Activated CD8-positive, alpha-beta memory T cell treated with anti-CD3 and anti-CD28 coated beads, Interleukin-2, amount 50 U/mL, for 4 hours (primary cell): ENCODE measurements around the gene FXYD5.
"Not testable (repeated sequence)": the region's sequence is repeated elsewhere in the genome, so short reads cannot be mapped to it uniquely, and the experiment has no call there.

Experiments used
- DNase-seq: peaks from one replicate; pipeline ENCODE4 v3.0.0-alpha.2; 2020

Gene FXYD5

DNA sequence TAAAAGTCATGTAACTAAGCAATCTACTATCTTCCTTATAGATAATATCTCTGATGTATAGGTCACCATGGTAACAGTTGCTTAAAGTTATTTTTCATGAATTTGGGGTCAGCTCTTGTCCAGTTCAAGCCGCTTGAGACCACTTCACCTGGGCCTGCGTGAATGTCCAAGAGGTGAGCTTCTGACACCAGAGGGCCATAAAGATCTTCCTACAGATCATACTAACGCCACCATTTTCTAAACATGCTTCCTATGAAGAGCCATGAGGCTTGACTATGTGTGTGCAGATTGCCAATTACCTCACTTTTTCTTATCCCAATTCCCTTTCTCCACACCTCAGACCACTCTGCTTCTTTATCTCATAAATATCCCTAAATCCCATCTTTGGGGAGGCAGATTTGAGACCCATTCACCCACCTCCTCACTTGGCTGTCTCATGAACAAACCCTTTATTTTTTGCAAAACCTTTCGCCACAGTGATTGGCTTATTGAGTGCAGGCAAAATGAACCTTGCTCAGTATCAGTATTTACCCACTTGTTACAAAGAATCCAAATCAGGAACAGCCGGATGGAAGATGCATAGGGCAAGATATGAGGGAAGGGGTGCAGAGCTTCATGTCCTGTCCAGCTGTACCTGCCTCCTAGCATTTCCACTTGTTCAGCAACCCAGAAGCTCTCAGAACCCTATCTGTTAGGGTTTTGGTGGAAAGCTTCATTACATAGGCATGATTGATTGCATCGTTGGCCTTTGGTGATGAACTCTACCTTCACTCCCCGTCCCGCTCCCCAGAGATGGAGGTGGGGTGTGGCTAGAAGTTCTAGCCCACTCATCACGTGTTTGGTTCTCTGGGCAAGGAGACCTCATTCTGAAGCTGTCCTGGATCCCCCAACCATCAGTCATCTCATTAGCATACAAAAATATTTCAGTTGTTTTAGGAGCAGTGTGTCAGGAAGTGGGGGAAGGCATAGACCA, 39.8 kb downstream of the FXYD5 start:
- DNase-seq, result no peak

DNA sequence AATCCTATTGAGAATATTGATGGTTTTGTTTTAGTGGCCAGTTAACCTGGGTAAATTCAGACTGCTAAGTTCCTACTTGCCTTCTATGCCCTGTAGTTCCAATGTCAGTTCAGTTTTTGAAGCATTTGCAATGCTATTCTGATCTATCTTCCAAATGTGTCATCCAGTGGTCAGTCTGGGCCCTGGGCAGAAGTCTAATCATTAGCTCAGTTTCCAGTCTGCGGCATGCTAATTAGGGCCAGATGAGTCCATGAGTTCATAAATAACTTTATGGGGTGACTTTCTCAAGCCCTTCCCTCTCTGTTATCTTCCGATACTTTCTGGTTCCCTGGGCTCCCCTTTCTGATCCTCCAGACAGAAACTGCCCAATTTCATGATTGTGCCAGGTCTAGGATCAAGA, 41.3 kb downstream of the FXYD5 start:
- DNase-seq, result no peak

- not testable (repeated sequence) for DNase-seq
These were observed 42.3 kb downstream of the FXYD5 start for GRCh38 chr19:35196861-35197260.

DNA sequence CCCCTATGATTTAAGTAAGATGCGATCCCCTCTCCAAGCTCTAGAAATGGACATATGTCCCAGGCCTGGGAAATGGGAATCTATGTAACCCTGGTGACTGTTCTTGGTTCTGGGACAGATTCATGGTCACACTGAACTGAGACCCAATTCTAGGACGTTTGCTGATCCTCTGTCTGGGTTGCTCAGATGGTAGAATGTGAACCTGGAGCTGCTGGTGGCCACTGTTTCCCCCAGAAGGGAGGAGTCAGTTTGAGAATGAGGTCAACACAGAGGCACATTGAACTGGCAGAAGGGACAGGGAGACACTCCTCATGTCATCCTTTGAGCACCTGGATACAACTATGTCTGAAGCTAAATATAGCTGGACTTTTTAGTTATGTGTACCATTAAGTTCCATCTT, 44.9 kb downstream of the FXYD5 start:
- DNase-seq, result no peak

DNA sequence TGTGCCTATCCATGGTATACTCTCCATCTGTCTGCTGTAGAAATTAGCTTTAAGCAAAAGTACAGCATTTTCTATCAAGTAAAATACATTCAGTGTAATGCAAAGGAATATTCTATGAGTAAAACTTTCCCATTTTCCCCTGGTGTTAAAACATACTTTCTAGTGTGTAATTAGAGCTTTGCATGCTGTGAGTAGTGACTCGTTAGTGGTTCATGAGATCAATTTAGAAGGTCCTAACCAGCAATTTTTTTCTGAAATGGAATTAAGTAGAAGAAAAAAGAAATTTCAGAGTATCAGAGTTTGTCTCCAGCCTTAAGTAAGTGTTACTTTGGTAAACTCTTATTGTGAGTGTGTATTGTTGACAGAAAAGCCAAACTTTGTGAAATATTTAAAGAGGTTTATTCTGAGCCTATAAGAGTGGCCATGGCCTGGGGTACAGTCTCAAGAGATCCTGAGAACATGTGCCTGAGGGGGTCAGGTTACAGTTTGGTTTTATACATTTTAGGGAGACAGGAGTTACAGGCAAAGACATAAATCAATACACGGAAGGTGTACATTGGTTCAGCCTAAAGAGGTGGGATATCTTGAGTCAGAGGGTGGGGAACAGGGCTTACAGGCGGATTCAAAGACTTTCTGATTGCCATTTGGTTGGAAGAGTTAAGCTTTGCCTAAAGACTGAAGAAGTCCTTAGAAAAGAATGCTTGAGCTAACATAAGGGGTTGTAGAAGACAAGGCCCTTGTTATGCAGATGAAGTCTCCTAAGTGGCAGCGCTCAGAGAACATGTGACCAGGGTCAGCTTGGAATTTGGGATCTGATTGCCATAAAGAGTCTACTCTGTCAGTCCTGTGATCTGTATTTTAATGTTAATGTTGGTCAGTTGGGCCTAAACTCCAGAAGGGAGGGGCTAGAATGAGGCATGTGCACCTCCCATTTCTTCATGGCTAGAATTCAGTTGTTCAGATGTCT, 48.5 kb downstream of the FXYD5 start:
- DNase-seq, result no peak

- no peak for DNase-seq
These were observed 50.5 kb downstream of the FXYD5 start for GRCh38 chr19:35204799-35205732.

DNA sequence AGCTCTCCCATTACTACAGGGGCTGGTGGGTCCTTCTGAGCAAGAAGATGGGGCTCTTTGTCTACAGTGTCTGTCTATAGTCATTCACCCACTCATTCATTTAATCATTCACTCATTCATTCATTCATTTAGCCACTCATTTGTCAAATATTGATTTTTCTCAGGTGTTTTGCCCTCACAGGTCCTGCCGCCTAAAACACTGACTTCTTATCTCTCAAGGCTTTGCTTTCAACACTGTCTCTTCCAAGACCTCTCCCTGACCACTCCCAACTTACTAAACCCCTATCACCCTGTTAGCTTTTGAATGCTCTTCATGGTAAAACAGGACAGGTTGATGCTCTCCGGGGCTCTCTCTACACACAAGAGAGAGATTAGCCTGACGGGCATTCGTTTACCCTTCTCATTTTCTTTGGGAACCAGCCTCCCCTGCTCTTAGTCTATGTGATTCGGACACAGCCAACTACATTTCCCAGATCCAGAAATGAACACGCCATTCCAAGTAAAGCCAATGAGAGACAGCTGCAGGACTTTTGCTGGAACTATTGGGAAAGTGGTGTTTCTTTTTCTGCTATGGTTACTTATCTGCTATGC, 51.3 kb downstream of the FXYD5 start:
- DNase-seq, result no peak

DNA sequence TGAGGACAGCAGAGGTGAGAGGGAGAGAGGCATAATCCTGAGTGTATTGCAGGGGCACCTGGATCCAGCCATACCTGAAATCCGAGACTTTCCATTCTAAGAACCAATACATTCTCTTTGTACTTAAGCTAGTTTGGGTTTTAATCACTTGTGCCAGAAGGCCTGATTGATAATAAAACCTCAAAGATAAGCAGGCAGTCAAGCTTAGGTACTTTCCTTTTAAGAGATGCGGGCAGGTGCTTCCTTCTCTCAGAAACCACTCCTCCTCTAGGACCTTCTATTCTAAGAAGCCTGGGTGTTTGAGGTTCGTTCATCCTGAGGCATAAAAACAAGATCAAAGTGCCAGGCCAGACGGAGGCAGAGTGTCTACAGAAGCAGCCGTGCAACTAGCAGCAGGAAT, 51.8 kb downstream of the FXYD5 start:
- no peak for DNase-seq

DNA sequence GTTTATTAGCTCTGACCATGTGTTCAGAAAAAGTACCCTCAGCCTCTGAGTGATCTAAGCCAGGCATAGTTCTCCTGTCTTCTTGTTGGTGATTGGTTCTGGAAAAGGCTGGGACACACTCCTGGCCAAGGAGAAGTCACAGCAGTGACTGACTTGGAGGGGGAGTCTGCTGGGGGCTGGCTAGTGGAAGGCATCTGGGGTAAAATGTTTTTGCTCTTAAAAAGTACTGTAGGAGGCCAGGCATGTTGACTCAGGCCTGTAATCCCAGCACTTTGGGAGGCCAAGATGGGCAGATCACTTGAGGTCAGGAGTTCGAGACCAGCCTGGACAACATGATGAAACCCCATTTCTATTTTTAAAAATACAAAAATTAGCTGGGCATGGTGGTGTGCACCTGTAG, 52.3 kb downstream of the FXYD5 start:
- DNase-seq, result no peak

DNA sequence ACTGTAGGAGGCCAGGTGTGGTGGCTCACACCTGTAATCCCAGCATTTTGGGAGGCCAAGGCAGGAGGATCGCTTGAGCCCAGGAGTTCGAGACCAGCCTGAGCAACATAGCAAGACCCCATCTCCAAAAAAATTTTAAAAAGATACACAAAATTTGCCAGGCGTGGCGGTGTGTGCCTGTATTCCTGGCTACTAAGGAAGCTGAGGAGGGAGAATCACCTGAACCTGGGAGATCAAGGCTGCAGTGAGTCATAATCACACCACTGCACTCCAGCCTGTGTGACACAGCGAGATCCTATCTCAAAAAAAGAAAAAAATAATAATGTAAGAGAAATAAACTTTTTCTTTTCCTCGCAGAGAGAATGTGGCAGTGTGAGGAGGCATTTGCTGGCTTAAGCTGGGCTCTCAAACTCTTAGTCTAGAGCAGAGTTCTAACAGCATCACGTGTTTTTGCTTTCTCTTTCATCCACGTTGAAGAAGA, 52.9 kb downstream of the FXYD5 start:
- DNase-seq, result no peak

DNA sequence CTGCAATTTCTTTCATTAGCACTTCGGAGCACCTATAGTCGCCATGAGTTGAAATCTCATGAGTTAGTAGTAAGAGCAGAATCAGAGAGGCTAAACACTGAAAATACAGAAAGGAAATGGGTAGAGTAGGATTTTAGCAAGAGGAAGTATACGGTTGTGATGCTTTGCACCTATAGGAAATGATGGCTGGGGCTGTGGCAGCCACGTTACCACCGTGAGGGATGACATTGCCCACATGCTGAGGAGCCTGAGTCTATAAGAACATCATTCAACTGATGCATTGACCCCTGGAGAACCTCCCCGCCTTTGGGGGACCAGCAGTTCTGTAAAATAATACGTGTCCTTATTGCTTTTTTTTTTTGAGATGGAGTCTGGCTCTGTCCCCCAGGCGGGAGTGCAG, 53.6 kb downstream of the FXYD5 start:
- no peak for DNase-seq

DNA sequence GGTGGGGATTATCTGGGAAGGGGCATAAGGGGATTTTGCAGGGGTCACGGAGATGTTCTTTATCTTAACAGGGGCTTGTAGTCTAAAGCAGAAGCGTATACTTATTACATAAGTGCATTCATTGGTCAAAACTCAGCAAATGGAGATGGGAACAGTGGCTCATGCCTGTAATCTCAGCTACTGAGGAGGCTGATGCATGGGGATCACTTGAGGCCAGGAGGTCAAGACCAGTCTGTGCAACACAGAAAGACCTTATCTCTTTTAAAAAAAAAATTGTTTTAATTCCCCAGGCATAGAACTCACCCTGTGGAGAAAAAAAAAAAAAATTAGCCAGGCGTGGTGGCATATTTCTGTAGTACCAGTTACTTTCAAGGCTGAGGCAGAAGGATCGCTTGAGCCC, 55.1 kb downstream of the FXYD5 start:
- no peak for DNase-seq

DNA sequence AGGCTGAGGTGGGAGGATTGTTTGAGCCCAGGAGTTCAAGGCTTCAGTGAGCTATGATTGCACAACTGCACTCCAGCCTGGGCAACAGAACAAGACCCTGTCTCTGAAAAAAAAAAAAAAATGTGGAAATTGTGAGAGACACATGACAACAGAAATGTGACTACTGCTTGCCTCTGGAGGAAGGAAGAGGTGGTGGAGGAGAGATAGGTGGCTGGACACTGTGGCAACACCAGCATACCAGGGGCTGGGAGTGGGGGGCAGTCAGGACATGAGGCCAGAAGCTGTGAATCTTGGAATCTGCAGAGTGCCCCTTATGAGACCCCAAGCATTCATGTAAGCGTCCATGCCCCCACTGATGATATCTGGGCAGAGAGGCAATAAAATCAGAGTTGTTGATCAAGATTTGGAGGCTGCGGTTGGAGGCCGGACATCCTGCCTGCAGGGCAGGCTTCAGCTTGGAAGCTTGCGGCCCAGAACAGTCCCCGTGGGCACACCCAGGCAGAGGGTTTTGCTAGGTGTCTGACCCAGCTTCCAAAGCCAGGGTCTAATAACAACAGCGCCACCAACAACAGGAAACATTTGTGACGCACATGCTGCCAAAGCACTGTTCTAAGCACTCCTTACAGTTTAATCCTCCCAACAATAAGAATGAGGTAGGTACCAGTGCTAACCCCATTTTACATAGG, 57.2 kb downstream of the FXYD5 start:
- peak; percentile 59 for DNase-seq

GRCh38 chr19:35212241-35212640, 57.7 kb downstream of the FXYD5 start:
- DNase-seq, result no peak

GRCh38 chr19:35213663-35214632, 59.4 kb downstream of the FXYD5 start:
- peak; percentile 68 for DNase-seq

GRCh38 chr19:35214766-35215422, 60.4 kb downstream of the FXYD5 start:
- no peak for DNase-seq

GRCh38 chr19:35216016-35216832, 61.7 kb downstream of the FXYD5 start:
- DNase-seq, result no peak

GRCh38 chr19:35216833-35217648, 62.5 kb downstream of the FXYD5 start:
- DNase-seq, result peak; percentile 32
